ENCODE results near the gene WDR41. TPM values are rescaled to one million over a fixed set of nuclear protein-coding genes. Genes with fewer than 3 reads are reported as not detected.
"Not testable (repeated sequence)": the region's sequence is repeated elsewhere in the genome, so short reads cannot be mapped to it uniquely, and the experiment has no call there.

WDR41 gene
- total and polyA plus RNA-seq, 4 donors, result 13.9 to 81.4 (median 29.6) TPM

DNA sequence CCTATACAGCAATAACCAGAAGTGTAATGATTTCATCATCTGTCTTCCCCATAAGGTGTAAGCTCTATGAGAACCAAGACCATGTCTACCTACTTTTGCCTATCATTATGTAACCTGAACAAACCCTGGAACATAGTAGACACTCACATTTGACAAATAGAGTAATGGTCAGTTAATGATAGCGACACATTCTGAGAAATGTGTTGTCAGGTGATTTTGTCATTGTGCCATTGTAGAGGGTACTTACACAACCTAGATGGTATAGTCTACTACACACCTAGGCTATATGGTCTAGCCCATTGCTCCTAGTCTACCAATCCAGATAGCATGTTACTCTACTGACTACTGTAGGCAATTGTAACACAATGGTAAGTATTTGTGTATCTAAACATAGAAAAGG lies 22.3 kb upstream of the WDR41 start:
- H3K27ac ChIP-seq (ENCODE audit: low read depth in 1 of 2, low read length in 1 of 2), result no peak overlapping the region
- 90 to 95% methylated on average over 1 of the region's 1 CpG for WGBS, 2 donors
- no peaks in the 10 kb centered on the region for H3K4me1 ChIP-seq (ENCODE audit: control insufficient read depth in 5 of 5, insufficient read depth in 5 of 5, low read length in 5 of 5)
- ATAC-seq (ENCODE audit: insufficient read depth, low FRiP score) (no peak), DNase-seq (no peak)
- no peaks in the 10 kb centered on the region for H3K27me3 ChIP-seq (ENCODE audit: control insufficient read depth in 3 of 3, insufficient read depth in 3 of 3, low read length in 2 of 3)
- no peaks in the 10 kb centered on the region for H3K9me3 ChIP-seq (ENCODE audit: control insufficient read depth in 4 of 4, insufficient read depth in 3 of 4, low read length in 3 of 4)
- no peak overlapping the region for H3K4me3 ChIP-seq
- H3K9ac ChIP-seq (ENCODE audit: insufficient read depth in 1 of 2, low read length in 2 of 2), result no peak overlapping the region
- TF ChIP-seq, protein P1, sequence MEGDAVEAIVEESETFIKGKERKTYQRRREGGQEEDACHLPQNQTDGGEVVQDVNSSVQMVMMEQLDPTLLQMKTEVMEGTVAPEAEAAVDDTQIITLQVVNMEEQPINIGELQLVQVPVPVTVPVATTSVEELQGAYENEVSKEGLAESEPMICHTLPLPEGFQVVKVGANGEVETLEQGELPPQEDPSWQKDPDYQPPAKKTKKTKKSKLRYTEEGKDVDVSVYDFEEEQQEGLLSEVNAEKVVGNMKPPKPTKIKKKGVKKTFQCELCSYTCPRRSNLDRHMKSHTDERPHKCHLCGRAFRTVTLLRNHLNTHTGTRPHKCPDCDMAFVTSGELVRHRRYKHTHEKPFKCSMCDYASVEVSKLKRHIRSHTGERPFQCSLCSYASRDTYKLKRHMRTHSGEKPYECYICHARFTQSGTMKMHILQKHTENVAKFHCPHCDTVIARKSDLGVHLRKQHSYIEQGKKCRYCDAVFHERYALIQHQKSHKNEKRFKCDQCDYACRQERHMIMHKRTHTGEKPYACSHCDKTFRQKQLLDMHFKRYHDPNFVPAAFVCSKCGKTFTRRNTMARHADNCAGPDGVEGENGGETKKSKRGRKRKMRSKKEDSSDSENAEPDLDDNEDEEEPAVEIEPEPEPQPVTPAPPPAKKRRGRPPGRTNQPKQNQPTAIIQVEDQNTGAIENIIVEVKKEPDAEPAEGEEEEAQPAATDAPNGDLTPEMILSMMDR (IDR thresholded peaks at IDR 0.05; ENCODE audit: control extremely low read depth, extremely low read depth), result no peak
- H3K36me3 ChIP-seq (ENCODE audit: control insufficient read depth in 4 of 4, insufficient read depth in 4 of 4, low read length in 4 of 4), result no peaks in the 10 kb centered on the region

- H3K27me3 ChIP-seq (ENCODE audit: control insufficient read depth in 3 of 3, insufficient read depth in 3 of 3, low read length in 2 of 3), result no peaks in the 10 kb centered on the region
- no peak for ATAC-seq (ENCODE audit: insufficient read depth, low FRiP score)
Observed at GRCh38 chr5:77513321-77513720, 21.2 kb upstream of the WDR41 start.

GRCh38 chr5:77501132-77501531 lies 9.0 kb upstream of the WDR41 start:
- not testable (repeated sequence) for H3K27ac ChIP-seq (ENCODE audit: low read depth in 1 of 2, low read length in 1 of 2); H3K4me1 ChIP-seq (ENCODE audit: control insufficient read depth in 5 of 5, insufficient read depth in 5 of 5, low read length in 5 of 5); H3K4me3 ChIP-seq; H3K9ac ChIP-seq (ENCODE audit: insufficient read depth in 1 of 2, low read length in 2 of 2); H3K36me3 ChIP-seq (ENCODE audit: control insufficient read depth in 4 of 4, insufficient read depth in 4 of 4, low read length in 4 of 4); ATAC-seq (ENCODE audit: insufficient read depth, low FRiP score); H3K27me3 ChIP-seq (ENCODE audit: control insufficient read depth in 3 of 3, insufficient read depth in 3 of 3, low read length in 2 of 3); H3K9me3 ChIP-seq (ENCODE audit: control insufficient read depth in 4 of 4, insufficient read depth in 3 of 4, low read length in 3 of 4); DNase-seq
- 84 to 93% methylated on average over 9 of the region's 9 CpGs for WGBS, 2 donors

More at GRCh38 chr5:77513321-77513720, 21.2 kb upstream of the WDR41 start:
- Histone ChIP-seq H3K36me3 (ENCODE audit: control insufficient read depth in 4 of 4, insufficient read depth in 4 of 4, low read length in 4 of 4) (no peaks in the 10 kb centered on the region), H3K4me1 (ENCODE audit: control insufficient read depth in 5 of 5, insufficient read depth in 5 of 5, low read length in 5 of 5) (no peaks in the 10 kb centered on the region), H3K9ac (ENCODE audit: insufficient read depth in 1 of 2, low read length in 2 of 2) (no peak overlapping the region), H3K27ac (ENCODE audit: low read depth in 1 of 2, low read length in 1 of 2) (no peak overlapping the region), H3K9me3 (ENCODE audit: control insufficient read depth in 4 of 4, insufficient read depth in 3 of 4, low read length in 3 of 4) (no peaks in the 10 kb centered on the region), H3K4me3 (no peak overlapping the region)
- 83 to 89% methylated on average over 1 of the region's 1 CpG for WGBS, 2 donors
- no peak for DNase-seq
- TF ChIP-seq, protein P1 (IDR thresholded peaks at IDR 0.05; ENCODE audit: control extremely low read depth, extremely low read depth), result no peak

DNA sequence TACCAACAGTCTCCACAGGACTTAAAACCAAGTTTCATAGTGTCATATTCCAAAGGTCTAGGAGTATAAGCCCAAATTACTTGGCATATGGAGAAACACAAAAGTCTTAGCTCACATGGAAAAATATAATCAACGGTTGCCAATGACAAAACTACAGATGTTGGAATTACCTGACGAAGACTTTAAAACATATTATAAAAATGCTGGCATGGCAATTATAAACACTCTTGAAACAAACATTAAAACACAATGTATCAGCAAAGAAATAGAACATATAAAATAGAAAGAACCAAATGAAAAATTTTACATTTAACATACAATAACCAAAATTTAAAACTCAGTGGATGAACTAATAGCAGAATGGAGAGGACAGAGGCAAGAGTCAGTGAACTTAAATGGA lies 7.9 kb upstream of the WDR41 start:
- WGBS, 2 donors, result 97 to 99% methylated on average over 2 of the region's 2 CpGs
- Histone ChIP-seq H3K9ac (ENCODE audit: insufficient read depth in 1 of 2, low read length in 2 of 2) (no peak overlapping the region), H3K9me3 (ENCODE audit: control insufficient read depth in 4 of 4, insufficient read depth in 3 of 4, low read length in 3 of 4) (no peaks in the 10 kb centered on the region), H3K27ac (ENCODE audit: low read depth in 1 of 2, low read length in 1 of 2) (no peak overlapping the region), H3K36me3 (ENCODE audit: control insufficient read depth in 4 of 4, insufficient read depth in 4 of 4, low read length in 4 of 4) (no peaks in the 10 kb centered on the region), H3K4me3 (no peak overlapping the region), H3K27me3 (ENCODE audit: control insufficient read depth in 3 of 3, insufficient read depth in 3 of 3, low read length in 2 of 3) (peaks cover 0 to 2% (median 0%) of the 10 kb centered on the region in 3 donors), H3K4me1 (ENCODE audit: control insufficient read depth in 5 of 5, insufficient read depth in 5 of 5, low read length in 5 of 5) (no peaks in the 10 kb centered on the region)
- ATAC-seq (ENCODE audit: insufficient read depth, low FRiP score), result no peak
- DNase-seq, result no peak
- TF ChIP-seq, protein P1 (IDR thresholded peaks at IDR 0.05; ENCODE audit: control extremely low read depth, extremely low read depth), result no peak
